ENCODE results near the gene SPN. TPM values are rescaled to one million over a fixed set of nuclear protein-coding genes. Genes with fewer than 3 reads are reported as not detected.
"Not testable (repeated sequence)": the region's sequence is repeated elsewhere in the genome, so short reads cannot be mapped to it uniquely, and the experiment has no call there.

SPN gene
- total RNA-seq, 1 experiment from 2014 or later: 0.47 TPM

GRCh38 chr16:29665294-29666077, 2.4 kb downstream of the SPN start:
- no TSS peak for BruUV-seq (replicated peaks)
- Histone ChIP-seq H3K27me3 (ENCODE audit: insufficient read depth, low read length) (no peaks in the 10 kb centered on the region), H3K27ac (ENCODE audit: low read depth, low read length) (no peak overlapping the region), H3K79me2 (ENCODE audit: insufficient read depth, low read length) (no peaks in the 10 kb centered on the region), H3K9ac (ENCODE audit: low read length) (no peak overlapping the region), H3K36me3 (ENCODE audit: control insufficient read depth in 1 of 2, insufficient read depth in 2 of 2, low read length in 2 of 2) (no peaks in the 10 kb centered on the region), H3K9me2 (ENCODE audit: insufficient read depth) (no peaks in the 10 kb centered on the region), H3K4me2 (ENCODE audit: low read length) (no peak overlapping the region), H2AFZ (ENCODE audit: low read depth, low read length, poor library complexity, severe bottlenecking) (no peak overlapping the region), H3K4me1 (ENCODE audit: control insufficient read depth in 1 of 2, insufficient read depth in 2 of 2, low read length in 2 of 2) (no peaks in the 10 kb centered on the region), H3K4me3 (replicated peaks in 1 of 2; ENCODE audit: low read depth in 1 of 2, low read length in 2 of 2) (no peak overlapping the region), H3K9me3 (ENCODE audit: control insufficient read depth in 1 of 2, insufficient read depth in 1 of 2, low read depth in 1 of 2, low read length in 2 of 2) (no peaks in the 10 kb centered on the region), H4K20me1 (ENCODE audit: insufficient read depth) (no peaks in the 10 kb centered on the region)
- CTCF ChIA-PET: no interaction called here
- TF ChIP-seq, protein P1, sequence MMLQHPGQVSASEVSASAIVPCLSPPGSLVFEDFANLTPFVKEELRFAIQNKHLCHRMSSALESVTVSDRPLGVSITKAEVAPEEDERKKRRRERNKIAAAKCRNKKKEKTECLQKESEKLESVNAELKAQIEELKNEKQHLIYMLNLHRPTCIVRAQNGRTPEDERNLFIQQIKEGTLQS (IDR thresholded peaks at IDR 0.05): no peak
- TF ChIP-seq POLR2AphosphoS5 (IDR thresholded peaks at IDR 0.05; ENCODE audit: low read depth, low read length) (no peak), MAX (IDR thresholded peaks at IDR 0.05) (no peak), EZH2phosphoT487 (IDR thresholded peaks at IDR 0.05; ENCODE audit: borderline replicate concordance) (no peak), TCF7L2 (IDR thresholded peaks at IDR 0.05; ENCODE audit: borderline replicate concordance, extremely low read depth, insufficient read depth, insufficient read length) (no peak), SRF (IDR thresholded peaks at IDR 0.05; ENCODE audit: low read depth) (no peak), YY1 (IDR thresholded peaks at IDR 0.05; ENCODE audit: extremely low read depth, insufficient replicate concordance, low read depth, low read length) (no peak), SIN3A (IDR thresholded peaks at IDR 0.05; ENCODE audit: low read depth) (no peak), ZFX (IDR thresholded peaks at IDR 0.05) (no peak), REST (IDR thresholded peaks at IDR 0.05; ENCODE audit: low read depth) (no peak), SP1 (IDR thresholded peaks at IDR 0.05; ENCODE audit: low read depth) (no peak), EGR1 (IDR thresholded peaks at IDR 0.05; ENCODE audit: low read depth) (no peak), POLR2A (IDR thresholded peaks at IDR 0.05; ENCODE audit: borderline replicate concordance, extremely low read depth, insufficient read depth, insufficient read length) (no peak), CEBPB (IDR thresholded peaks at IDR 0.05; ENCODE audit: low read depth) (no peak), EZH2 (IDR thresholded peaks at IDR 0.05) (no peak)
- TF ChIP-seq, protein P2, sequence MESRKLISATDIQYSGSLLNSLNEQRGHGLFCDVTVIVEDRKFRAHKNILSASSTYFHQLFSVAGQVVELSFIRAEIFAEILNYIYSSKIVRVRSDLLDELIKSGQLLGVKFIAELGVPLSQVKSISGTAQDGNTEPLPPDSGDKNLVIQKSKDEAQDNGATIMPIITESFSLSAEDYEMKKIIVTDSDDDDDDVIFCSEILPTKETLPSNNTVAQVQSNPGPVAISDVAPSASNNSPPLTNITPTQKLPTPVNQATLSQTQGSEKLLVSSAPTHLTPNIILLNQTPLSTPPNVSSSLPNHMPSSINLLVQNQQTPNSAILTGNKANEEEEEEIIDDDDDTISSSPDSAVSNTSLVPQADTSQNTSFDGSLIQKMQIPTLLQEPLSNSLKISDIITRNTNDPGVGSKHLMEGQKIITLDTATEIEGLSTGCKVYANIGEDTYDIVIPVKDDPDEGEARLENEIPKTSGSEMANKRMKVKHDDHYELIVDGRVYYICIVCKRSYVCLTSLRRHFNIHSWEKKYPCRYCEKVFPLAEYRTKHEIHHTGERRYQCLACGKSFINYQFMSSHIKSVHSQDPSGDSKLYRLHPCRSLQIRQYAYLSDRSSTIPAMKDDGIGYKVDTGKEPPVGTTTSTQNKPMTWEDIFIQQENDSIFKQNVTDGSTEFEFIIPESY (IDR thresholded peaks at IDR 0.05; ENCODE audit: extremely low read depth, insufficient replicate concordance, low read length): no peak
- RAD21 ChIA-PET (ENCODE audit: low non-redundant PET in 1 of 2, low total read pairs in 2 of 2, uncharacterized antibody in 2 of 2, unreplicated experiment in 2 of 2): no interaction called here
- intact Hi-C loops (cut with micrococcal nuclease): no loop called here
- ATAC-seq (no peak), DNase-seq (ENCODE audit: low read depth, low spot score) (no peak)
- POLR2A ChIA-PET: no interaction called here

DNA sequence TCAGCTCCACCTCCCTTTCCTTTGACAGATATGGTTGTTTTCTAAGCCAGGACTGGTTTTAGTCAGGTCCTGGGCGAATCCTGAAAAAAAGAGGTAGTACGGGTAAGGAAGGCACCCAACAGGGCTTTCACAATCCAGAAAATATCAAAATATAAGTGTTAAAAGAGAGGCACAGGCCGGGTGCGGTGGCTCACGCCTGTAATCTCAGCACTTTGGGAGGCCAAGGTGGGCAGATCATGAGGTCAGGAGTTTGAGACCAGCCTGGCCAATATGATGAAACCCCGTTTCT, 4.2 kb downstream of the SPN start:
- H3K9me3 ChIP-seq (ENCODE audit: control insufficient read depth in 1 of 2, insufficient read depth in 1 of 2, low read depth in 1 of 2, low read length in 2 of 2); H3K4me1 ChIP-seq (ENCODE audit: control insufficient read depth in 1 of 2, insufficient read depth in 2 of 2, low read length in 2 of 2); H3K79me2 ChIP-seq (ENCODE audit: insufficient read depth, low read length); H3K27ac ChIP-seq (ENCODE audit: low read depth, low read length); H3K9me2 ChIP-seq (ENCODE audit: insufficient read depth); intact Hi-C loops (cut with micrococcal nuclease); BruUV-seq (replicated peaks); DNase-seq (ENCODE audit: low read depth, low spot score); ATAC-seq; POLR2A ChIA-PET; H3K27me3 ChIP-seq (ENCODE audit: insufficient read depth, low read length); H2AFZ ChIP-seq (ENCODE audit: low read depth, low read length, poor library complexity, severe bottlenecking); H4K20me1 ChIP-seq (ENCODE audit: insufficient read depth); RAD21 ChIA-PET (ENCODE audit: low non-redundant PET in 1 of 2, low total read pairs in 2 of 2, uncharacterized antibody in 2 of 2, unreplicated experiment in 2 of 2); H3K36me3 ChIP-seq (ENCODE audit: control insufficient read depth in 1 of 2, insufficient read depth in 2 of 2, low read length in 2 of 2); H3K4me3 ChIP-seq (replicated peaks in 1 of 2; ENCODE audit: low read depth in 1 of 2, low read length in 2 of 2); CTCF ChIA-PET; H3K9ac ChIP-seq (ENCODE audit: low read length); H3K4me2 ChIP-seq (ENCODE audit: low read length): not testable (repeated sequence)
